ENCODE measurements around the gene CPLX4.

Gene CPLX4, protein sequence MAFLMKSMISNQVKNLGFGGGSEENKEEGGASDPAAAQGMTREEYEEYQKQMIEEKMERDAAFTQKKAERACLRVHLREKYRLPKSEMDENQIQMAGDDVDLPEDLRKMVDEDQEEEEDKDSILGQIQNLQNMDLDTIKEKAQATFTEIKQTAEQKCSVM

GRCh38 chr18:59318460-59319050 lies at the start of gene CPLX4:
Gene CPLX4 (minus strand): TSS chr18:59318649. CDS start chr18:59318462, 187 bp downstream.
- Histone ChIP-seq H3K36me3 (ENCODE audit: insufficient read depth, low read depth, low read length) (no peaks in the 10 kb centered on the region), H3K9ac (ENCODE audit: low read depth, low read length) (no peak within 1 kb of the TSS), H3K4me1 (ENCODE audit: insufficient read depth, low read length) (no peaks in the 10 kb centered on the region), H3K27ac (ENCODE audit: low read length) (no peak within 1 kb of the TSS), H3K4me3 (ENCODE audit: low read length) (no peak within 1 kb of the TSS), H3K27me3 (ENCODE audit: insufficient read depth, low read length) (peaks cover 8% of the 10 kb centered on the region; the same call in 1 of the 2 replicates), H3K9me3 (ENCODE audit: insufficient read depth, low read depth, low read length) (no peaks in the 10 kb centered on the region)

DNA sequence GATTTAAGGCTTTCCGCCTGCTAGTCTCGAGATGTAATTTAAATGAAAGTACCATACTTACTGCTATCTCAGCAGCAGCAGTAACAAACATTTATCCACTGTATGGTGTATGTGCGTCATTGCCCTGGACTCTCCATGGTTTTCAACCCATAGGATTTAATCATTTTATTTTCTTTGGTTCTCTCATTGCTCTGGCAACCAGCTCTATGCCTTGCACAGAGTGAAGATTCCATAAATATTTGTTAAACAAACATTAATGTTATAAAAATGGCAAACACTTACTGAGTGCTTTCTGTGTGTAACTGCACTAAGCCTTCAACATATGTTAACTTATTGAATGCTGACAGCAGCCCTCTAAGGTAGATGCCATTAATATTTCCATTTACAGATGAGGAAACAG lies 41.9 kb upstream of the CPLX4 start:
- no peak overlapping the region for H3K27ac ChIP-seq (ENCODE audit: low read length)
- no peak overlapping the region for H3K4me3 ChIP-seq (ENCODE audit: low read length)
- peaks cover 3% of the 10 kb centered on the region; the same call in 1 of the 2 replicates for H3K4me1 ChIP-seq (ENCODE audit: insufficient read depth, low read length)
- peaks cover 2% of the 10 kb centered on the region for H3K36me3 ChIP-seq (ENCODE audit: insufficient read depth, low read depth, low read length)
- no peaks in the 10 kb centered on the region for H3K9me3 ChIP-seq (ENCODE audit: insufficient read depth, low read depth, low read length)
- no peak overlapping the region for H3K9ac ChIP-seq (ENCODE audit: low read depth, low read length)
- peaks cover 52% of the 10 kb centered on the region for H3K27me3 ChIP-seq (ENCODE audit: insufficient read depth, low read length)

DNA sequence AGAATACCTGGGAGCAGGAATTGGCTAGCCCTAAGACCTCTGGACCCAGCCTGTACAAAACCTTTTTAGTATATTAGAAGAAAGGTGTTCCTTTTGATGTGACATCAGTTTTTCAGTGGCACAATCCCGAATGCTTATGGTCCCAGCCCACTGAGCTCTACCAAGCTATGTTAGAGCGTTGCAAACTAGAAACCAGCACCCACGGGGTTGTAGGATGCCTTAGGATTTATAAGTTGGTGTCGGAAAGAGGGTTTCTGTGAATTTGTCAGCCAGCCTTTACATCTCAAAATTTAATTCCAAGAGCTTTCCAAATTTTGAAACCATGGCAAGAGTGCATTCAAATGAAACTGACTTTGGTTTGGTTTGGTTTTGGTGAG lies 41.1 kb upstream of the CPLX4 start:
- Histone ChIP-seq H3K4me3 (ENCODE audit: low read length) (peak overlapping the region; percentile 61), H3K4me1 (ENCODE audit: insufficient read depth, low read length) (peaks cover 3% of the 10 kb centered on the region; the same call in 1 of the 2 replicates), H3K27ac (ENCODE audit: low read length) (no peak overlapping the region), H3K9ac (ENCODE audit: low read depth, low read length) (peak overlapping the region; percentile 5; the same call in 1 of the 2 replicates), H3K27me3 (ENCODE audit: insufficient read depth, low read length) (peaks cover 50% of the 10 kb centered on the region), H3K36me3 (ENCODE audit: insufficient read depth, low read depth, low read length) (peaks cover 11% of the 10 kb centered on the region), H3K9me3 (ENCODE audit: insufficient read depth, low read depth, low read length) (no peaks in the 10 kb centered on the region)

DNA sequence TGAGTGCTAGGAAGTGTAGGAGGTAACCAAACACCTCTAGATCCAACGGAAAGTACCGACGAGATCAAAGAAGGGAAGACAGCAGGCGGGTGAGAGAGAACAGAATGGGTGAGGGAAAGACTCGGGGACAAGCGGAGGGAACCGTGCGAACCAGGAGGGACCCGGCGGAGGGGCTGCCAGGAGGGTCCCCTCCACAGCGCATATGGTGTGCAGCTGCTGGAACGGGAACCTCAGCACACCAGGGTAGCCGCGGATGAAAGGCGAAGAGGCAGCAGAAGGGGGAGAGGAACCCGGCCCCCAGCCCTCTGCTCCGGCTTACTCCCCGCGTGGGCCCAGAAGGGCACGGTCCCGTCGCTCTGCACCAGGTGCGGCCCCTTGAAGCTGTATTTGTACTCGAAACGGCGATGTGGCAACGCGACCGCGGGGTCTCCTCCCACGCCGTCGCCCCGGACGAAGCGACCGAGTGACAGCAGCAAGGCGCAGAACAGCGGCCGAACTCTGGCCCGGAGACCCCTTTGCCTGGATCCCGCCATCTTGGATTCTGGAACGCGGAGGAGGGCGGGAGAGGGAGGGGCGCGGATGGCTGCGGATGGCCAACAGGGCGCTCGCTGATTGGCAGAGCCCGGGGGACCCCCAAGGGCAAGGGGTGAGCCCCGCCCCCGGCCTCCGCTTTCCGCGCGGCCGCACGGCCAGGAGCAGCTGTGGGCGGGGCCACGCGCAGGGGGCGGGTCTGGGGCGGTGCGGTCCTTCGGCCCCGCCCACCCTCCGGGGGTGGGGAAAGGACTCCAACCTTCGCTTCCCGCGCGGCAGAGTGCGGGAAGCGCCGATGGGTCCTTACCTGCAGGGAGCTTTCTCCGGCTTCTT lies 40.5 kb upstream of the CPLX4 start, which contains the start of gene LMAN1:
TSS of gene LMAN1 (minus strand) at position 554 of the 864 bp plus-strand sequence. CDS start at position 533, 21 bp downstream.
- peaks cover 17% of the 10 kb centered on the region for H3K36me3 ChIP-seq (ENCODE audit: insufficient read depth, low read depth, low read length)
- no peaks in the 10 kb centered on the region for H3K9me3 ChIP-seq (ENCODE audit: insufficient read depth, low read depth, low read length)
- H3K27me3 ChIP-seq (ENCODE audit: insufficient read depth, low read length), result peaks cover 44% of the 10 kb centered on the region
- H3K27ac ChIP-seq (ENCODE audit: low read length), result peak within 1 kb of the TSS; percentile 84
- peaks cover 3% of the 10 kb centered on the region; the same call in 1 of the 2 replicates for H3K4me1 ChIP-seq (ENCODE audit: insufficient read depth, low read length)
- peak within 1 kb of the TSS; percentile 94 for H3K9ac ChIP-seq (ENCODE audit: low read depth, low read length)
- peak within 1 kb of the TSS; percentile 87 for H3K4me3 ChIP-seq (ENCODE audit: low read length)

DNA sequence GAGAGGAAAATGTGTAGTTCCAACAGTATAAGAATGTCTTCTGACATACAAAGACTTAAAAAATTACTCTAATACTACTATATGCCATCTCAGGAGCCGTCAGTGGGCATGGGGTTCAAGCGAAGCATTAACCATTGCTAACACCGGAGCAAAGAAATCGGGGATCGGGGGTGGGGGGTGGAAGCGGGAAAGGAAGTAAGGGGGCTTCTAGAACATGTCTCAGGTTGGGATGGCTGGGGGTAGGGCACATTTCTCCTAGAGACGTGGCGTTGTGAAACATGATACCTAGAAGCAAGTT lies 39.9 kb upstream of the CPLX4 start:
- no peak overlapping the region for H3K27ac ChIP-seq (ENCODE audit: low read length)
- peaks cover 23% of the 10 kb centered on the region for H3K36me3 ChIP-seq (ENCODE audit: insufficient read depth, low read depth, low read length)
- no peaks in the 10 kb centered on the region for H3K9me3 ChIP-seq (ENCODE audit: insufficient read depth, low read depth, low read length)
- H3K27me3 ChIP-seq (ENCODE audit: insufficient read depth, low read length), result peaks cover 41% of the 10 kb centered on the region
- peaks cover 3% of the 10 kb centered on the region; the same call in 1 of the 2 replicates for H3K4me1 ChIP-seq (ENCODE audit: insufficient read depth, low read length)
- peak overlapping the region; percentile 87 for H3K4me3 ChIP-seq (ENCODE audit: low read length)
- peak overlapping the region; percentile 94 for H3K9ac ChIP-seq (ENCODE audit: low read depth, low read length)

DNA sequence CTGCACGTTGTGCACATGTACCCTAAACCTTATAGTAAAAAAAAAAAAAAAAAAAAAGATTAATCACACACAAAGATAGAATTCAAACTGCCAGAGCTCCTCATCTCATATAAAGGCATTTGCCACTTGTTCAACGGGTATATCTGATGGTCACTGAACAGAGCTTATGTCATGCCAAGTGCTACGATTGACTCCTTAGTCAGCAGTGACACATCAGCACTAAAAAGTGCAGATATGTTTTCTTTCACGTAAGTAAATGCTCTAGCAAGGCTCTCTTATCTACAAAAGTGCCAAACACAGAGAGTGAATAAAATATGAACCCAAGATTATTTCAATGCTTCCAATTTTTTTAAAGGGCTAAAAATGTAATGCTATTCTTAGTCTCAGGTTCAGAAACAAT lies 39.5 kb upstream of the CPLX4 start:
- H3K4me1 ChIP-seq (ENCODE audit: insufficient read depth, low read length), result peaks cover 3% of the 10 kb centered on the region; the same call in 1 of the 2 replicates
- H3K27ac ChIP-seq (ENCODE audit: low read length), result no peak overlapping the region
- peaks cover 27% of the 10 kb centered on the region for H3K36me3 ChIP-seq (ENCODE audit: insufficient read depth, low read depth, low read length)
- no peaks in the 10 kb centered on the region for H3K9me3 ChIP-seq (ENCODE audit: insufficient read depth, low read depth, low read length)
- peaks cover 36% of the 10 kb centered on the region for H3K27me3 ChIP-seq (ENCODE audit: insufficient read depth, low read length)
- peak overlapping the region; percentile 94; the same call in 1 of the 2 replicates for H3K9ac ChIP-seq (ENCODE audit: low read depth, low read length)
- H3K4me3 ChIP-seq (ENCODE audit: low read length), result peak overlapping the region; percentile 87

GRCh38 chr18:59354731-59355130 lies 36.3 kb upstream of the CPLX4 start:
- H3K27me3 ChIP-seq (ENCODE audit: insufficient read depth, low read length), result peaks cover 4% of the 10 kb centered on the region
- H3K4me1 ChIP-seq (ENCODE audit: insufficient read depth, low read length), result peaks cover 3% of the 10 kb centered on the region; the same call in 1 of the 2 replicates
- H3K4me3 ChIP-seq (ENCODE audit: low read length), result no peak overlapping the region
- H3K27ac ChIP-seq (ENCODE audit: low read length), result no peak overlapping the region
- no peaks in the 10 kb centered on the region for H3K9me3 ChIP-seq (ENCODE audit: insufficient read depth, low read depth, low read length)
- H3K9ac ChIP-seq (ENCODE audit: low read depth, low read length), result no peak overlapping the region
- H3K36me3 ChIP-seq (ENCODE audit: insufficient read depth, low read depth, low read length), result peaks cover 57% of the 10 kb centered on the region

- Histone ChIP-seq H3K9ac (ENCODE audit: low read depth, low read length) (no peak overlapping the region), H3K36me3 (ENCODE audit: insufficient read depth, low read depth, low read length) (peaks cover 72% of the 10 kb centered on the region), H3K27me3 (ENCODE audit: insufficient read depth, low read length) (no peaks in the 10 kb centered on the region), H3K9me3 (ENCODE audit: insufficient read depth, low read depth, low read length) (no peaks in the 10 kb centered on the region), H3K27ac (ENCODE audit: low read length) (no peak overlapping the region), H3K4me1 (ENCODE audit: insufficient read depth, low read length) (peaks cover 3% of the 10 kb centered on the region; the same call in 1 of the 2 replicates), H3K4me3 (ENCODE audit: low read length) (no peak overlapping the region)
These were observed 34.7 kb upstream of the CPLX4 start for GRCh38 chr18:59353079-59353680.

- H3K36me3 ChIP-seq (ENCODE audit: insufficient read depth, low read depth, low read length), result peaks cover 81% of the 10 kb centered on the region
- H3K4me1 ChIP-seq (ENCODE audit: insufficient read depth, low read length), result no peaks in the 10 kb centered on the region
- H3K27ac ChIP-seq (ENCODE audit: low read length), result no peak overlapping the region
- H3K9me3 ChIP-seq (ENCODE audit: insufficient read depth, low read depth, low read length), result no peaks in the 10 kb centered on the region
- no peak overlapping the region for H3K9ac ChIP-seq (ENCODE audit: low read depth, low read length)
- H3K27me3 ChIP-seq (ENCODE audit: insufficient read depth, low read length), result no peaks in the 10 kb centered on the region
- no peak overlapping the region for H3K4me3 ChIP-seq (ENCODE audit: low read length)
These were observed 33.9 kb upstream of the CPLX4 start for GRCh38 chr18:59352250-59352855.

- Histone ChIP-seq H3K9ac (ENCODE audit: low read depth, low read length) (no peak overlapping the region), H3K9me3 (ENCODE audit: insufficient read depth, low read depth, low read length) (no peaks in the 10 kb centered on the region), H3K36me3 (ENCODE audit: insufficient read depth, low read depth, low read length) (peaks cover 94% of the 10 kb centered on the region), H3K27ac (ENCODE audit: low read length) (no peak overlapping the region), H3K4me1 (ENCODE audit: insufficient read depth, low read length) (no peaks in the 10 kb centered on the region), H3K4me3 (ENCODE audit: low read length) (no peak overlapping the region), H3K27me3 (ENCODE audit: insufficient read depth, low read length) (no peaks in the 10 kb centered on the region)
These were observed 27.1 kb upstream of the CPLX4 start for GRCh38 chr18:59345556-59345955.

- H3K4me3 ChIP-seq (ENCODE audit: low read length), result no peak overlapping the region
- no peaks in the 10 kb centered on the region for H3K4me1 ChIP-seq (ENCODE audit: insufficient read depth, low read length)
- no peaks in the 10 kb centered on the region for H3K27me3 ChIP-seq (ENCODE audit: insufficient read depth, low read length)
- H3K9me3 ChIP-seq (ENCODE audit: insufficient read depth, low read depth, low read length), result no peaks in the 10 kb centered on the region
- H3K9ac ChIP-seq (ENCODE audit: low read depth, low read length), result no peak overlapping the region
- H3K36me3 ChIP-seq (ENCODE audit: insufficient read depth, low read depth, low read length), result peaks cover 96% of the 10 kb centered on the region
- no peak overlapping the region for H3K27ac ChIP-seq (ENCODE audit: low read length)
These were observed 26.5 kb upstream of the CPLX4 start for GRCh38 chr18:59344996-59345395.

Measured in iPS-20b (cell line).